ENCODE results near the gene UQCR10.

DNA sequence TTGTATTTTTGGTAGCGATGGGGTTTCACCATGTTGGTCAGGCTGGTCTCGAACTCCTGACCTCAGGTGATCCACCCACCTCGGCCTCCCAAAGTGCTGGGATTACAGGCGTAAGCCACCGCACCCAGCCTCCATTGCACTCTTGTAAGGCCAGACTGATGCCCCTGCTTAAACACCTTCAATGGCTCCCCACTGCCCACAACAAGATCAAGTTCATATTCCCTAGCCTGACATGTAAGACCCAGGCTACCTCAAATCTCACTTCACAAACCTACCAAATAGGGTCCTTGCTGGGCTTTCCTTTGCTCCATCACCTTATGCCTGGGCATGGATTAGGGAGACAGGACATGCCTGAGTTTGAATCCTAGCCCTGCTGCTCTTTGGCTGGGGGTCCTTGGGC is 13.1 kb downstream of the UQCR10 start:
- TF ChIP-seq, protein P1, sequence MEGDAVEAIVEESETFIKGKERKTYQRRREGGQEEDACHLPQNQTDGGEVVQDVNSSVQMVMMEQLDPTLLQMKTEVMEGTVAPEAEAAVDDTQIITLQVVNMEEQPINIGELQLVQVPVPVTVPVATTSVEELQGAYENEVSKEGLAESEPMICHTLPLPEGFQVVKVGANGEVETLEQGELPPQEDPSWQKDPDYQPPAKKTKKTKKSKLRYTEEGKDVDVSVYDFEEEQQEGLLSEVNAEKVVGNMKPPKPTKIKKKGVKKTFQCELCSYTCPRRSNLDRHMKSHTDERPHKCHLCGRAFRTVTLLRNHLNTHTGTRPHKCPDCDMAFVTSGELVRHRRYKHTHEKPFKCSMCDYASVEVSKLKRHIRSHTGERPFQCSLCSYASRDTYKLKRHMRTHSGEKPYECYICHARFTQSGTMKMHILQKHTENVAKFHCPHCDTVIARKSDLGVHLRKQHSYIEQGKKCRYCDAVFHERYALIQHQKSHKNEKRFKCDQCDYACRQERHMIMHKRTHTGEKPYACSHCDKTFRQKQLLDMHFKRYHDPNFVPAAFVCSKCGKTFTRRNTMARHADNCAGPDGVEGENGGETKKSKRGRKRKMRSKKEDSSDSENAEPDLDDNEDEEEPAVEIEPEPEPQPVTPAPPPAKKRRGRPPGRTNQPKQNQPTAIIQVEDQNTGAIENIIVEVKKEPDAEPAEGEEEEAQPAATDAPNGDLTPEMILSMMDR (IDR thresholded peaks at IDR 0.05): no peak
- TF ChIP-seq POLR2A (IDR thresholded peaks at IDR 0.05): no peak
- TF ChIP-seq POLR2AphosphoS5 (IDR thresholded peaks at IDR 0.05; ENCODE audit: insufficient read depth in 1 of 2, low read depth in 1 of 2): no peak
